ENCODE data around the gene GAPDHS. TPM values are rescaled to one million over a fixed set of nuclear protein-coding genes. Genes with fewer than 3 reads are reported as not detected.

Gene GAPDHS
- total and polyA plus RNA-seq, 4 donors: not detected

- 89% methylated on average over 16 of the region's 16 CpGs for WGBS
- H3K27me3 ChIP-seq (ENCODE audit: control insufficient read depth in 4 of 4, insufficient read depth in 4 of 4, low read length in 3 of 4): peaks cover 0 to 4% (median 3%) of the 10 kb centered on the region in 4 donors
- no peak overlapping the region for H3K4me3 ChIP-seq (ENCODE audit: low read depth in 1 of 3, low read length in 3 of 3)
These were observed 23.7 kb downstream of the GAPDHS start for GRCh38 chr19:35556846-35557538.

More at GRCh38 chr19:35556846-35557538, 23.7 kb downstream of the GAPDHS start:
- H3K4me1 ChIP-seq (ENCODE audit: control insufficient read depth in 4 of 4, insufficient read depth in 4 of 4, low read length in 3 of 4): peaks cover 0 to 7% (median 4%) of the 10 kb centered on the region in 4 donors
- no peak for DNase-seq (ENCODE audit: low spot score)
- H3K9ac ChIP-seq (ENCODE audit: low read depth in 1 of 2, low read length in 2 of 2): no peak overlapping the region
- H3K36me3 ChIP-seq (ENCODE audit: control insufficient read depth in 4 of 4, insufficient read depth in 3 of 4, low read depth in 1 of 4, low read length in 3 of 4): no peaks in the 10 kb centered on the region
- H3K27ac ChIP-seq (ENCODE audit: low read depth in 1 of 2, low read length in 2 of 2): no peak overlapping the region
- no peaks in the 10 kb centered on the region for H3K9me3 ChIP-seq (ENCODE audit: control insufficient read depth in 4 of 4, low read length in 3 of 4)
- TF ChIP-seq SP1 (IDR thresholded peaks at IDR 0.05) (no peak), JUND (IDR thresholded peaks at IDR 0.05) (no peak), FOXA1 (IDR thresholded peaks at IDR 0.05) (no peak), MAX (IDR thresholded peaks at IDR 0.05) (no peak), FOXA2 (IDR thresholded peaks at IDR 0.05) (no peak), HNF4A (conservative IDR thresholded peaks at IDR 0.05) (no peak), REST (IDR thresholded peaks at IDR 0.05) (no peak), EGR1 (IDR thresholded peaks at IDR 0.05; ENCODE audit: low read depth in 2 of 2) (no peak), ZBTB33 (IDR thresholded peaks at IDR 0.05) (no peak), RXRA (IDR thresholded peaks at IDR 0.05) (no peak), RAD21 (IDR thresholded peaks at IDR 0.05) (no peak), YY1 (IDR thresholded peaks at IDR 0.05) (no peak), NR2F2 (IDR thresholded peaks at IDR 0.05) (no peak), HNF4G (IDR thresholded peaks at IDR 0.05) (no peak), TAF1 (conservative IDR thresholded peaks at IDR 0.05) (no peak)

All from liver (tissue), 9 donors.